Measurements from ENCODE around the gene CRLF3.
"Not testable (repeated sequence)": the region's sequence is repeated elsewhere in the genome, so short reads cannot be mapped to it uniquely, and the experiment has no call there.

CRLF3 gene

DNA sequence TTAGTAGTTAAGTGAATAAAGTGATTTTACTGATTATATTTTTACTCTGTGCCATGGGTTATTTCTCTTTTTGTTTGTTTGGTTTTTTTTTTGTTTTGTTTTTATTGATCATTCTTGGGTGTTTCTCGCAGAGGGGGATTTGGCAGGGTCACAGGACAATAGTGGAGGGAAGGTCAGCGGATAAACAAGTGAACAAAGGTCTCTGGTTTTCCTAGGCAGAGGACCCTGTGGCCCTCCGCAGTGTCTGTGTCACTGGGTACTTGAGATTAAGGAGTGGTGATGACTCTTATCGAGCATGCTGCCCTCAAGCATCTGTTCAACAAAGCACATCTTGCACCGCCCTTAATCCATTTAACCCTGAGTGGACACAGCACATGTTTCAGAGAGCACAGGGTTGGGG lies 88.8 kb downstream of the CRLF3 start:
- DNase-seq (ENCODE audit: low spot score), result not testable (repeated sequence)

GRCh38 chr17:30735206-30735605 lies 89.3 kb downstream of the CRLF3 start:
- not testable (repeated sequence) for DNase-seq (ENCODE audit: low spot score)

GRCh38 chr17:30734153-30734552 lies 90.3 kb downstream of the CRLF3 start:
- not testable (repeated sequence) for DNase-seq (ENCODE audit: low spot score)
